GM21360 (cell line): ENCODE data around the gene PNPLA4.

ENCODE experiments used
- ATAC-seq: cut with Tn5 transposase; IDR thresholded peaks from one replicate; pipeline ENCODE4 v1.9.1; 2021; ENCODE audit warnings: mild to moderate bottlenecking, moderate library complexity; ENCODE audit not compliant: unreplicated experiment

Gene PNPLA4

DNA sequence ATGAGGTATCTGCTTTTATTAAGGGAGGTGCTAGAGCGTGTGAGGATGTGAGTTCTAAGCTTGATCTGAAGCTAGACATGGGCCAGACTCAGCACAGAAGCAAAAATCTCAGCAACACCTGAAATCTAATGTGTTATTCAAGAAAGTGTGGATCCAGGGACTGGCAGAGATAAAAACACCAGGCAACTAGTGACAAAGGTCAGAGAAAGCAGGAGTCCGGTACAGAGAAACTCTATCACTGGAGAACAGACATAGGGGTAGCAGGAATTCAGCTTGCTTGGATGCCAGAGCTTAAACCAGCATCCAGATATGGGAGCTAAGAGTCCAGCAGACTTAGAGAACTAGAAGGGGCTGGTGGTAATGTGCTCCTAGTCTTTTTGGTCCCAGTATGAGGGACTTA is 50.3 kb downstream of the PNPLA4 start:
- no peak for ATAC-seq

DNA sequence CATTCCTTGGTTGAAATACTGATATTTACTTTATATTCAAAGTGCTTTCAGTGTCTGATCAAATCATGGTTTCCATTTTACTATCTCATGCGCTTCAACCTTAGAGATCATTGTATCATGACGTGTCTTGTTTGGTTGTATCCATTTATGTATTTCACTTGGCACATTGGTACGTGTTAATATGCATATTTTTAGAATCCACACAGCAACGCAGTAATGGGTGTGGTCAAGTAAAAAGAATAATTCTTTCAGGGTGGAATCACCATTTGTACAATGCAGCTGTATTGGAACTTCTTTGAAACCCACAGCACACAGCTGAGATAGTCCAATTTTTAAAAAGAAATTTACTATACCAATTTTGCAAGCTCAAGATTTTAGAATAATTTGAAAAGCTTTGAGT is 55.2 kb downstream of the PNPLA4 start:
- no peak for ATAC-seq

DNA sequence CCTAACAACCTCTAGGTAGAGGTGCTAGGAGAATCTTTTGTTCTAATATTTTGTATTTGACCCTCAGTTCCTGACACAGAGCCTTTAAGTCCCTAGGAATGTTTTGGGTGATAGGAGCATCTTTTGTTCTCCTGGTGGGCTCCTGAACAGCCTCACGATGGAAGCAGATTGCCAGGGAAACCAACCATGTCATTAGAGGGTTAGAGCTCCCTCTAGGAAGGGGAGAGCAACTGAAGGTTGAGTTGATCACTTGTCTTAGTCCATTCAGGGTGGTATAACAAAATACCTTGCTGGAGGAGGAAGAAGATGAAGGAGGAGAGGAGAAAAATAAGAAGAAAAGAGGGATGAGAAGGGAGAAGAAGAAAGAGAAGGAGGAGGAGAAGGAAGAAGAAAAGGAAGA is 75.0 kb downstream of the PNPLA4 start:
- ATAC-seq, result no peak
